Measurements from ENCODE around the gene MSI2. TPM values are rescaled to one million over a fixed set of nuclear protein-coding genes. Genes with fewer than 3 reads are reported as not detected.

The MSI2 gene
- total RNA-seq, 1 donor from 2014 or later: 60.6 TPM

GRCh38 chr17:57391076-57391825 lies 134.9 kb downstream of the MSI2 start:
- Mint-ChIP-seq H3K9me3 (ENCODE audit: unreplicated experiment) (no peaks in the 10 kb centered on the region), H3K27me3 (ENCODE audit: unreplicated experiment) (peaks cover 4% of the 10 kb centered on the region), H3K4me1 (ENCODE audit: unreplicated experiment) (peaks cover 21% of the 10 kb centered on the region), H3K27ac (ENCODE audit: unreplicated experiment) (no peak overlapping the region), H3K4me3 (ENCODE audit: unreplicated experiment) (no peak overlapping the region), H3K36me3 (ENCODE audit: low read depth, unreplicated experiment) (peaks cover 19% of the 10 kb centered on the region)
- TF ChIP-seq CTCF (IDR thresholded peaks at IDR 0.05; ENCODE audit: unreplicated experiment): no peak
- DNase-seq (ENCODE audit: low spot score): no peak

- H3K27me3 Mint-ChIP-seq (ENCODE audit: unreplicated experiment): peaks cover 4% of the 10 kb centered on the region
- no peak overlapping the region for H3K27ac Mint-ChIP-seq (ENCODE audit: unreplicated experiment)
- no peak overlapping the region for H3K4me3 Mint-ChIP-seq (ENCODE audit: unreplicated experiment)
- peaks cover 18% of the 10 kb centered on the region for H3K36me3 Mint-ChIP-seq (ENCODE audit: low read depth, unreplicated experiment)
- H3K4me1 Mint-ChIP-seq (ENCODE audit: unreplicated experiment): peaks cover 22% of the 10 kb centered on the region
- TF ChIP-seq CTCF (IDR thresholded peaks at IDR 0.05; ENCODE audit: unreplicated experiment): no peak
- DNase-seq (ENCODE audit: low spot score): no peak
- no peaks in the 10 kb centered on the region for H3K9me3 Mint-ChIP-seq (ENCODE audit: unreplicated experiment)
These were observed 135.6 kb downstream of the MSI2 start for GRCh38 chr17:57391857-57392471.

GRCh38 chr17:57393368-57393767 lies 137.0 kb downstream of the MSI2 start:
- H3K4me1 Mint-ChIP-seq (ENCODE audit: unreplicated experiment): peaks cover 22% of the 10 kb centered on the region

GRCh38 chr17:57394375-57394774 lies 138.1 kb downstream of the MSI2 start:
- Mint-ChIP-seq H3K27me3 (ENCODE audit: unreplicated experiment) (no peaks in the 10 kb centered on the region), H3K4me1 (ENCODE audit: unreplicated experiment) (peaks cover 22% of the 10 kb centered on the region), H3K9me3 (ENCODE audit: unreplicated experiment) (no peaks in the 10 kb centered on the region), H3K4me3 (ENCODE audit: unreplicated experiment) (no peak overlapping the region), H3K27ac (ENCODE audit: unreplicated experiment) (no peak overlapping the region), H3K36me3 (ENCODE audit: low read depth, unreplicated experiment) (peaks cover 9% of the 10 kb centered on the region)
- TF ChIP-seq CTCF (IDR thresholded peaks at IDR 0.05; ENCODE audit: unreplicated experiment): no peak
- DNase-seq (ENCODE audit: low spot score): no peak

More at GRCh38 chr17:57393368-57393767, 137.0 kb downstream of the MSI2 start:
- no peak for DNase-seq (ENCODE audit: low spot score)
- Mint-ChIP-seq H3K36me3 (ENCODE audit: low read depth, unreplicated experiment) (peaks cover 11% of the 10 kb centered on the region), H3K4me3 (ENCODE audit: unreplicated experiment) (no peak overlapping the region), H3K27ac (ENCODE audit: unreplicated experiment) (no peak overlapping the region), H3K9me3 (ENCODE audit: unreplicated experiment) (no peaks in the 10 kb centered on the region), H3K27me3 (ENCODE audit: unreplicated experiment) (peaks cover 2% of the 10 kb centered on the region)
- no peak for TF ChIP-seq CTCF (IDR thresholded peaks at IDR 0.05; ENCODE audit: unreplicated experiment)

GRCh38 chr17:57395721-57396321 lies 139.5 kb downstream of the MSI2 start:
- no peak overlapping the region for H3K4me3 Mint-ChIP-seq (ENCODE audit: unreplicated experiment)
- H3K27ac Mint-ChIP-seq (ENCODE audit: unreplicated experiment): no peak overlapping the region
- H3K27me3 Mint-ChIP-seq (ENCODE audit: unreplicated experiment): peaks cover 3% of the 10 kb centered on the region
- peaks cover 25% of the 10 kb centered on the region for H3K4me1 Mint-ChIP-seq (ENCODE audit: unreplicated experiment)
- no peaks in the 10 kb centered on the region for H3K9me3 Mint-ChIP-seq (ENCODE audit: unreplicated experiment)
- TF ChIP-seq CTCF (IDR thresholded peaks at IDR 0.05; ENCODE audit: unreplicated experiment): no peak
- peaks cover 5% of the 10 kb centered on the region for H3K36me3 Mint-ChIP-seq (ENCODE audit: low read depth, unreplicated experiment)
- no peak for DNase-seq (ENCODE audit: low spot score)

All from endothelial cell (in vitro differentiated cells).